Measurements from ENCODE around the gene CC2D2A.

- TF ChIP-seq CTCF (IDR thresholded peaks at IDR 0.05), result no peak
- no peak for TF ChIP-seq POLR2AphosphoS5 (IDR thresholded peaks at IDR 0.05)
Measured at GRCh38 chr4:15476396-15476795, 6.7 kb downstream of the CC2D2A start.

Data from prostate gland (tissue), 2 donors.